ENCODE results near the gene LAP3. TPM values are rescaled to one million over a fixed set of nuclear protein-coding genes. Genes with fewer than 3 reads are reported as not detected.

LAP3 gene
- total RNA-seq, 2 experiments from 2014 or later: 109 to 111 TPM

DNA sequence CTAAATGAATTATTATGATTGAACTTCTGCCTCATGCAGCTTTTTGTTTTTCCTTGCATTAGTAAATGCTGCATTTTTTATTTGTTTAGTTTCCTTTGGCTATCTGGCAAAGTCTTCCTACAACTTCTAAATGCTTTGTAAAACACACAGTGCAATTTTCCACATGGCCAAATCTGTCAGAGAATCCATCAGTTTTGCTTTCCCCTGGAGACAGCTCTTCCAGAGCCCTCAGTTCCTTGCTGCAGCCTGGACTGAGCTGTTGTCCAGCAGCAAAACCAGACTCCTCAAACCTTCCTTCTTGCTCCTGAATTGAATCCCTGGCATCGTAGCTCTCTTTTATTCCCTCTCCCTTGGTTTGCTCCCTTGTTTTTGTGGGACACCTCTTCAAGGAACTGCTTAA lies 80.1 kb downstream of the LAP3 start:
- intact Hi-C loops (cut with micrococcal nuclease): no loop called here
- Mint-ChIP-seq H3K27me3 (ENCODE audit: low read depth) (no peaks in the 10 kb centered on the region), H3K4me1 (ENCODE audit: low read depth) (peaks cover 2% of the 10 kb centered on the region), H3K4me3 (no peak overlapping the region), H3K27ac (no peak overlapping the region), H3K9me3 (no peaks in the 10 kb centered on the region), H3K36me3 (ENCODE audit: low read depth) (no peaks in the 10 kb centered on the region)
- no peak for DNase-seq
- CTCF ChIA-PET: no interaction called here

Other genes starting within 250 kb of the LAP3 start
- gene QDPR, start 65.1 kb upstream of the LAP3 start, total RNA-seq: 10 to 100 TPM; 42.2 to 43.8 TPM
- gene CLRN2, start 62.0 kb upstream of the LAP3 start, total RNA-seq: not detected
- gene MED28, start 37.4 kb downstream of the LAP3 start, total RNA-seq: 10 to 100 TPM; 52.3 to 59.5 TPM
- gene FAM184B, start 204.4 kb downstream of the LAP3 start, total RNA-seq: not detected
- 10 to 100 TPM; 46.6 to 48.5 TPM for gene DCAF16, start 233.6 kb downstream of the LAP3 start, total RNA-seq
- 10 to 100 TPM; 70.2 to 78.4 TPM for gene NCAPG, start 233.8 kb downstream of the LAP3 start, total RNA-seq

All from activated naive CD4-positive, alpha-beta T cell treated with anti-CD3 and anti-CD28 coated beads for 36 hours (primary cell).